ENCODE results near the gene ERGIC2.
"Not testable (repeated sequence)": the region's sequence is repeated elsewhere in the genome, so short reads cannot be mapped to it uniquely, and the experiment has no call there.

The ERGIC2 gene

DNA sequence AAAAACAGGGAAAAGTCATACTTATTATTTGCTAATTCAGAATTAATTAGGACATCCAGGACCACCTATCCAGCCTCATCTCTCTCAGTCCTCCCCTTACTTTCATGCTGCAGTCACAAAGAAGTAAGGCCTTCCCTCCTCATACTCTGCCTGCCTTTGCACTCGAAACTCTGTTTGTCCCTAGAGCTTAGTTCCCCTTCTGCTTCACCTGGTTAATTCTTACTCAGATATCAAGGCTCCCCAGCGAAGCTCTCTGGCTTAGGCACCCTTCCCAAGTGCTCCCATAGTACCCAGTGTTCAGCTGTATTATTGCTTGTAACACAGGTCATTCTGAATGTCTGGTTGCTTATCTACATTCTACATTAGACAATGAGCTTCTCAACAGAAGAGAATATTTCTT lies 81.3 kb downstream of the ERGIC2 start:
- no peak for DNase-seq (ENCODE audit: low read depth)

DNA sequence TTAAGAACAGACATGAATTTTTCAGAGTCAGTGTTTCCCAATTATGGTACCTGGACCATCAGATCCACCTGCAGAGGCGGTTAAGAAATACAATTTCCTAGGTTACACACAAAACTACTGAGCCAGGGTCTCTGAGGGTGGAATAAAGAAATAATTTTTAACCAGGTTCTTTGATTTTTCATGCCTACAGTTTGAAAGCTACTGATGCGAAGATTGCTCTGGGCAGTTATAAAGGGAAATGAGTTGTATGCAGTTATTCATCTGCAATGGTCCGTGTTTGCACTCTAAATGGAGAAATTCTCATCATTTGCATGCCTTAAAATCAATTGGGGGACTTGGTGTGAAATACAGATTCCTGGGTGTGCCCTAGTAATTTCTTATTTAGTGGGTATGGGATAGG lies 89.7 kb downstream of the ERGIC2 start:
- no peak for DNase-seq (ENCODE audit: low read depth)

DNA sequence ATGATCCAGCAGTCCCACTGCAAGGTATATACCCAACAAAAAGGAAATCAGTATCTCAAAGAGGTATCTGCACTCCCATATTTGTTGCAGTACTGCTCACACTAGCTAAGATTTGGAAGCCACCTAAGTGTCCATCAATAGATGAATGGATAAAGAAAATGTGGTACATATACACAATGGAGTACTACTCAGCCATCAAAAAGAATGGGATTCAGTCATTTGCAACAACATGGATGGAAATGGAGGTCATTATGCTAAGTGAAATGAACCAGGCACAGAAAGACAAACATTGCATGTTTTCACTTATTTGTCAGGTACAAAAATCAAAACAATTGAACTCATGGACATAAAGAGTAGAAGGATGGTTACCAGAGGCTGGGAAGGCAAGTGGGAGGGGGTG lies 90.5 kb downstream of the ERGIC2 start:
- DNase-seq (ENCODE audit: low read depth), result not testable (repeated sequence)

DNA sequence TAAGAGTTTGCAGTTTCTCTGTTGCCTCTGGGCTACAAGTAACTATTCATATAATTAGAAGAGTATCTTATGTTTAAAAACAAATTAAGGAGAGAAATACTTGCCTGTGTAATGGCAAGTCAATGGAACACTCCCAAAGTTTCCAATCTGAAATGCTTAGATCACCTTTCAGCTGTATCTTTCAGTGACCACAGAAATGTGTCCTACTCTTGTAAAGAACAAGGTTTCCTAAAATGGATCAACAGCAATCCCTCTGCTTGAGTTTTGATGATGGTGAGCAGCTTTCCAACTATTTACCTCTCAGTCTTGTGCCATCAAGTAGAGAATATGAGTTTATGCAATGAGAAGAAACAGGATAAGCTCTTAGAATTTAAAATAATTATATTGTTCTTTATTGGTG lies 92.9 kb downstream of the ERGIC2 start:
- no peak for DNase-seq (ENCODE audit: low read depth)

DNA sequence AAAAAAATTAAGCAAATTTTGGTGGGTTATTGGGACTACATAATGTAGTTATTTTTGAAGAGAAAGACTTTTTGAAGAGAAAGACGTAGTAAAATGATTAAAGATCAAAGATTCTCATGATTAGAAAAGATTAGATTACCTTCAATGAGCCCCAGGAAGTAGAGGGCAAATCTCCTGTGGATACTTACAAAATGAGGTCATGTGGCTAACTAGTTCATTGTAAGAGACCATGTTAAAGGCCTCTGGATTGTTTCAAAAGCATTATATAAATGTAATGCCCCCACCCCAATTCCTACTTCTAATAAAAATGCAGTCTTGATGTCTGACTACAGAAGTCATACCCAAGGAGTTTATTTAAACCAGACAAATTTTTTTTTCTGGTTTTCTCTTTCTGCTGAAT lies 93.3 kb downstream of the ERGIC2 start:
- no peak for DNase-seq (ENCODE audit: low read depth)

Measured in stimulated activated CD8-positive, alpha-beta memory T cell treated with anti-CD3 and anti-CD28 coated beads, Interleukin-4, amount 100 ng/mL, for 24 hours (primary cell).